Measurements from ENCODE around the gene PAK5. TPM values are rescaled to one million over a fixed set of nuclear protein-coding genes. Genes with fewer than 3 reads are reported as not detected.

PAK5 gene
- total and polyA plus RNA-seq, 7 experiments from 2014 or later = not detected

GRCh38 chr20:9535449-9535848, 303.4 kb downstream of the PAK5 start:
- DNase-seq = no peak
- ATAC-seq = no peak
- Histone ChIP-seq H3K4me3 (ENCODE audit: low read length) (no peak overlapping the region), H3K36me3 (ENCODE audit: control insufficient read depth in 2 of 3, insufficient read depth in 3 of 3, low read length in 3 of 3) (no peaks in the 10 kb centered on the region), H3K9me3 (ENCODE audit: control insufficient read depth in 2 of 3, low read length in 3 of 3) (no peaks in the 10 kb centered on the region), H3K27me3 (ENCODE audit: control insufficient read depth in 2 of 2, insufficient read depth in 2 of 2, low read length in 2 of 2) (no peaks in the 10 kb centered on the region), H3K27ac (ENCODE audit: low read depth, low read length) (no peak overlapping the region), H3K4me1 (ENCODE audit: control insufficient read depth in 2 of 2, insufficient read depth in 2 of 2, low read length in 2 of 2) (no peaks in the 10 kb centered on the region)
- CTCF ChIA-PET = no interaction called here
- Mint-ChIP-seq H3K27me3 (no peaks in the 10 kb centered on the region), H3K4me1 (no peaks in the 10 kb centered on the region), H3K36me3 (no peaks in the 10 kb centered on the region), H3K27ac (no peak overlapping the region), H3K9me3 (peaks cover 0 to 8% (median 0%) of the 10 kb centered on the region in 11 donors), H3K4me3 (no peak overlapping the region)
- POLR2A ChIA-PET = no interaction called here
- intact Hi-C loops (cut with micrococcal nuclease) = no loop called here

GRCh38 chr20:9534025-9534424, 304.9 kb downstream of the PAK5 start:
- ATAC-seq = no peak
- no peaks in the 10 kb centered on the region for H3K4me1 Mint-ChIP-seq

GRCh38 chr20:9532069-9532838, 306.6 kb downstream of the PAK5 start:
- no peak for ATAC-seq

More at GRCh38 chr20:9534025-9534424, 304.9 kb downstream of the PAK5 start:
- Histone ChIP-seq H3K27ac (ENCODE audit: low read depth, low read length) (no peak overlapping the region), H3K27me3 (ENCODE audit: control insufficient read depth in 2 of 2, insufficient read depth in 2 of 2, low read length in 2 of 2) (no peaks in the 10 kb centered on the region), H3K4me3 (ENCODE audit: low read length) (no peak overlapping the region), H3K9me3 (ENCODE audit: control insufficient read depth in 2 of 3, low read length in 3 of 3) (no peaks in the 10 kb centered on the region), H3K36me3 (ENCODE audit: control insufficient read depth in 2 of 3, insufficient read depth in 3 of 3, low read length in 3 of 3) (no peaks in the 10 kb centered on the region), H3K4me1 (ENCODE audit: control insufficient read depth in 2 of 2, insufficient read depth in 2 of 2, low read length in 2 of 2) (no peaks in the 10 kb centered on the region)
- Mint-ChIP-seq H3K4me3 (no peak overlapping the region), H3K36me3 (no peaks in the 10 kb centered on the region), H3K27ac (no peak overlapping the region), H3K27me3 (no peaks in the 10 kb centered on the region), H3K9me3 (peaks cover 0 to 8% (median 0%) of the 10 kb centered on the region in 11 donors)
- intact Hi-C loops (cut with micrococcal nuclease) = no loop called here
- POLR2A ChIA-PET = no interaction called here
- no peak for DNase-seq
- CTCF ChIA-PET = no interaction called here

GRCh38 chr20:9531581-9531980, 307.3 kb downstream of the PAK5 start:
- no peak overlapping the region for H3K4me3 Mint-ChIP-seq
- intact Hi-C loops (cut with micrococcal nuclease) = no loop called here
- peaks cover 0 to 5% (median 0%) of the 10 kb centered on the region in 11 donors for H3K9me3 Mint-ChIP-seq
- Histone ChIP-seq H3K27me3 (ENCODE audit: control insufficient read depth in 2 of 2, insufficient read depth in 2 of 2, low read length in 2 of 2) (no peaks in the 10 kb centered on the region), H3K36me3 (ENCODE audit: control insufficient read depth in 2 of 3, insufficient read depth in 3 of 3, low read length in 3 of 3) (no peaks in the 10 kb centered on the region), H3K9me3 (ENCODE audit: control insufficient read depth in 2 of 3, low read length in 3 of 3) (no peaks in the 10 kb centered on the region), H3K4me3 (ENCODE audit: low read length) (no peak overlapping the region), H3K27ac (ENCODE audit: low read depth, low read length) (no peak overlapping the region), H3K4me1 (ENCODE audit: control insufficient read depth in 2 of 2, insufficient read depth in 2 of 2, low read length in 2 of 2) (no peaks in the 10 kb centered on the region)
- no peaks in the 10 kb centered on the region for H3K4me1 Mint-ChIP-seq
- H3K36me3 Mint-ChIP-seq = no peaks in the 10 kb centered on the region
- POLR2A ChIA-PET = no interaction called here
- no peak overlapping the region for H3K27ac Mint-ChIP-seq
- ATAC-seq = no peak
- CTCF ChIA-PET = no interaction called here
- DNase-seq = no peak
- H3K27me3 Mint-ChIP-seq = peaks cover 0 to 5% (median 0%) of the 10 kb centered on the region in 5 donors

More at GRCh38 chr20:9532069-9532838, 306.6 kb downstream of the PAK5 start:
- Histone ChIP-seq H3K9me3 (ENCODE audit: control insufficient read depth in 2 of 3, low read length in 3 of 3) (no peaks in the 10 kb centered on the region), H3K36me3 (ENCODE audit: control insufficient read depth in 2 of 3, insufficient read depth in 3 of 3, low read length in 3 of 3) (no peaks in the 10 kb centered on the region), H3K27ac (ENCODE audit: low read depth, low read length) (no peak overlapping the region), H3K27me3 (ENCODE audit: control insufficient read depth in 2 of 2, insufficient read depth in 2 of 2, low read length in 2 of 2) (no peaks in the 10 kb centered on the region), H3K4me3 (ENCODE audit: low read length) (no peak overlapping the region), H3K4me1 (ENCODE audit: control insufficient read depth in 2 of 2, insufficient read depth in 2 of 2, low read length in 2 of 2) (no peaks in the 10 kb centered on the region)
- Mint-ChIP-seq H3K9me3 (peaks cover 0 to 5% (median 0%) of the 10 kb centered on the region in 11 donors), H3K27me3 (peaks cover 0 to 4% (median 0%) of the 10 kb centered on the region in 5 donors), H3K27ac (no peak overlapping the region), H3K4me1 (no peaks in the 10 kb centered on the region), H3K4me3 (no peak overlapping the region), H3K36me3 (no peaks in the 10 kb centered on the region)
- ChIA-PET POLR2A (no interaction called here), CTCF (no interaction called here)
- no peak for DNase-seq
- intact Hi-C loops (cut with micrococcal nuclease) = no loop called here

- CTCF ChIA-PET = no interaction called here
- peaks cover 2 to 25% (median 22%) of the 10 kb centered on the region in 5 donors for H3K27me3 Mint-ChIP-seq
- DNase-seq (no peak), ATAC-seq (no peak)
- Histone ChIP-seq H3K36me3 (ENCODE audit: control insufficient read depth in 2 of 3, insufficient read depth in 3 of 3, low read length in 3 of 3) (no peaks in the 10 kb centered on the region), H3K27ac (ENCODE audit: low read depth, low read length) (no peak overlapping the region), H3K9me3 (ENCODE audit: control insufficient read depth in 2 of 3, low read length in 3 of 3) (no peaks in the 10 kb centered on the region), H3K4me1 (ENCODE audit: control insufficient read depth in 2 of 2, insufficient read depth in 2 of 2, low read length in 2 of 2) (no peaks in the 10 kb centered on the region), H3K4me3 (ENCODE audit: low read length) (no peak overlapping the region), H3K27me3 (ENCODE audit: control insufficient read depth in 2 of 2, insufficient read depth in 2 of 2, low read length in 2 of 2) (no peaks in the 10 kb centered on the region)
- POLR2A ChIA-PET = no interaction called here
- H3K4me1 Mint-ChIP-seq = no peaks in the 10 kb centered on the region
- H3K27ac Mint-ChIP-seq = no peak overlapping the region
- H3K4me3 Mint-ChIP-seq = no peak overlapping the region
- intact Hi-C loops (cut with micrococcal nuclease) = no loop called here
- H3K9me3 Mint-ChIP-seq = peaks cover 0 to 8% (median 0%) of the 10 kb centered on the region in 11 donors
- H3K36me3 Mint-ChIP-seq = no peaks in the 10 kb centered on the region
Observed at GRCh38 chr20:9523636-9524035, 315.2 kb downstream of the PAK5 start.

GRCh38 chr20:9520086-9520485, 318.8 kb downstream of the PAK5 start:
- Mint-ChIP-seq H3K27me3 (peaks cover 37 to 59% (median 50%) of the 10 kb centered on the region in 5 donors), H3K9me3 (peaks cover 0 to 10% (median 1%) of the 10 kb centered on the region in 11 donors), H3K36me3 (no peaks in the 10 kb centered on the region), H3K4me1 (peaks cover 0 to 6% (median 0%) of the 10 kb centered on the region in 7 donors), H3K4me3 (no peak overlapping the region), H3K27ac (no peak overlapping the region)
- Histone ChIP-seq H3K36me3 (ENCODE audit: control insufficient read depth in 2 of 3, insufficient read depth in 3 of 3, low read length in 3 of 3) (no peaks in the 10 kb centered on the region), H3K9me3 (ENCODE audit: control insufficient read depth in 2 of 3, low read length in 3 of 3) (no peaks in the 10 kb centered on the region), H3K4me3 (ENCODE audit: low read length) (no peak overlapping the region), H3K4me1 (ENCODE audit: control insufficient read depth in 2 of 2, insufficient read depth in 2 of 2, low read length in 2 of 2) (no peaks in the 10 kb centered on the region), H3K27me3 (ENCODE audit: control insufficient read depth in 2 of 2, insufficient read depth in 2 of 2, low read length in 2 of 2) (no peaks in the 10 kb centered on the region), H3K27ac (ENCODE audit: low read depth, low read length) (no peak overlapping the region)
- POLR2A ChIA-PET = no interaction called here
- ATAC-seq (no peak), DNase-seq (no peak)
- CTCF ChIA-PET = no interaction called here
- intact Hi-C loops (cut with micrococcal nuclease) = no loop called here

GRCh38 chr20:9518576-9519175, 320.2 kb downstream of the PAK5 start:
- H3K36me3 ChIP-seq (ENCODE audit: control insufficient read depth in 2 of 3, insufficient read depth in 3 of 3, low read length in 3 of 3) = no peaks in the 10 kb centered on the region
- H3K27ac ChIP-seq (ENCODE audit: low read depth, low read length) = no peak overlapping the region
- H3K9me3 ChIP-seq (ENCODE audit: control insufficient read depth in 2 of 3, low read length in 3 of 3) = no peaks in the 10 kb centered on the region
- no peaks in the 10 kb centered on the region for H3K4me1 ChIP-seq (ENCODE audit: control insufficient read depth in 2 of 2, insufficient read depth in 2 of 2, low read length in 2 of 2)
- Mint-ChIP-seq H3K9me3 (peaks cover 0 to 15% (median 1%) of the 10 kb centered on the region in 11 donors), H3K36me3 (no peaks in the 10 kb centered on the region), H3K27ac (no peak overlapping the region), H3K4me1 (peaks cover 0 to 6% (median 0%) of the 10 kb centered on the region in 7 donors), H3K27me3 (peaks cover 51 to 70% (median 64%) of the 10 kb centered on the region in 5 donors), H3K4me3 (no peak overlapping the region)
- CTCF ChIA-PET = no interaction called here
- no peak overlapping the region for H3K4me3 ChIP-seq (ENCODE audit: low read length)
- intact Hi-C loops (cut with micrococcal nuclease) = no loop called here
- ATAC-seq (no peak), DNase-seq (no peak)
- no peaks in the 10 kb centered on the region for H3K27me3 ChIP-seq (ENCODE audit: control insufficient read depth in 2 of 2, insufficient read depth in 2 of 2, low read length in 2 of 2)
- POLR2A ChIA-PET = interaction anchor here (0.6 kb wide), 1 partner anchor 679 kb away, joined by 3 read pairs; no protein-coding TSS in a partner anchor
